Muscle layer of duodenum (tissue), 2 donors: ENCODE measurements around the gene PYCARD.

Experiments used
- H3K27ac ChIP-seq: one replicate; pipeline ENCODE4 v1.7.0; 2013; ENCODE audit warnings: mild to moderate bottlenecking, low read length
- H3K27me3 ChIP-seq: one replicate; pipeline ENCODE4 v1.7.0; 2013; ENCODE audit warnings: low read depth, mild to moderate bottlenecking, control low read depth, low read length
- H3K36me3 ChIP-seq, 2 donors: one replicate each; pipeline ENCODE4 v1.7.0; 2013; ENCODE audit warnings: low read length in 2 of 2, control low read depth in 1 of 2, mild to moderate bottlenecking in 1 of 2; ENCODE audit not compliant: insufficient read depth in 2 of 2, control insufficient read depth in 1 of 2
- H3K4me1 ChIP-seq, 2 donors: one replicate each; pipeline ENCODE4 v1.7.0; 2013; ENCODE audit warnings: low read length in 2 of 2, mild to moderate bottlenecking in 2 of 2, control low read depth in 1 of 2, moderate library complexity in 1 of 2; ENCODE audit not compliant: insufficient read depth in 2 of 2, control insufficient read depth in 1 of 2
- H3K4me3 ChIP-seq, 2 donors: one replicate each; pipeline ENCODE4 v1.7.0; 2013; ENCODE audit warnings: low read length in 2 of 2, low read depth in 1 of 2, mild to moderate bottlenecking in 1 of 2
- H3K9me3 ChIP-seq, 2 donors: one replicate each; pipeline ENCODE4 v1.7.0; 2013; ENCODE audit warnings: low read length in 2 of 2, control low read depth in 1 of 2, mild to moderate bottlenecking in 1 of 2; ENCODE audit not compliant: control insufficient read depth in 1 of 2
- donor health status: healthy.

PYCARD gene

DNA sequence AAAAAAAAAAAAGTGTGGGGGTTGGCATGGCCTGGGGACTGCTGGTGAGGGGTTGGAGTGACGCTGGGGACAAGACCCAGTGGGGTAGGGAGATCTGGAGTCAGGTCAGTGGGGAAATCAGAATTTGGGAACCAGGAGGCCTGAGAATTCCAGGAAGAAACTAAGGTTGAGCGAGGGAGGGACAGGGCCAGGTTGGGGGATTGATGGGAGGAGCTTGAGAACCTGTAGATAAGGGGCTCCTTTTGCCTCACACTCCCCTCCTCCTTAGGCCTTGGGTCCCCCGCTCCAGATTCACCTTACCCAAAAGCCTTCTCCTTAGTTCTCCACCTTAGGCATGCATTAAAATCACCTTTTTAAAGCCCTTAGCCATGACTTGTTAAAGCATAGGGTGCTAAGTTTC lies 22.6 kb upstream of the PYCARD start:
- H3K9me3 ChIP-seq: no peaks in the 10 kb centered on the region
- no peak overlapping the region for H3K4me3 ChIP-seq
- H3K4me1 ChIP-seq: no peaks in the 10 kb centered on the region
- no peak overlapping the region for H3K27ac ChIP-seq
- no peaks in the 10 kb centered on the region for H3K36me3 ChIP-seq
- H3K27me3 ChIP-seq: no peaks in the 10 kb centered on the region

DNA sequence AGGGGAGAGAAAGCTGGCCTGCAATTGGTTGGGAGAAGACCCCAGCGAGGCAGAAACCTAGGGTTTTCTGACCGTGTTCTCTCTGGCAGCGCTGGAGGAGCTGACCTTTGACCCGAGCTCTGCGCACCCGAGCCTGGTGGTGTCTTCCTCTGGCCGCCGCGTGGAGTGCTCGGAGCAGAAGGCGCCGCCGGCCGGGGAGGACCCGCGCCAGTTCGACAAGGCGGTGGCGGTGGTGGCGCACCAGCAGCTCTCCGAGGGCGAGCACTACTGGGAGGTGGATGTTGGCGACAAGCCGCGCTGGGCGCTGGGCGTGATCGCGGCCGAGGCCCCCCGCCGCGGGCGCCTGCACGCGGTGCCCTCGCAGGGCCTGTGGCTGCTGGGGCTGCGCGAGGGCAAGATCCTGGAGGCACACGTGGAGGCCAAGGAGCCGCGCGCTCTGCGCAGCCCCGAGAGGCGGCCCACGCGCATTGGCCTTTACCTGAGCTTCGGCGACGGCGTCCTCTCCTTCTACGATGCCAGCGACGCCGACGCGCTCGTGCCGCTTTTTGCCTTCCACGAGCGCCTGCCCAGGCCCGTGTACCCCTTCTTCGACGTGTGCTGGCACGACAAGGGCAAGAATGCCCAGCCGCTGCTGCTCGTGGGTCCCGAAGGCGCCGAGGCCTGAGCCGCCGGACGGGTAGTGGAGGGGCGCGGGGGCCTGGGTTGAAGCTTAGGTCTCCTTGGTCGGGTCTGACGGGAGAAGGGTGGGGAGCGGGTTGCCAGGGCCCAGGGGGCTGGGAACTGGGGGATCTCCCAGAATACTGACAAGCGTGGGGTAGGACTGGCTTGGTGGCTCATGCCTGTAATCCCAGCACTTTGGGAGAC lies 21.8 kb upstream of the PYCARD start:
- H3K9me3 ChIP-seq: no peaks in the 10 kb centered on the region

DNA sequence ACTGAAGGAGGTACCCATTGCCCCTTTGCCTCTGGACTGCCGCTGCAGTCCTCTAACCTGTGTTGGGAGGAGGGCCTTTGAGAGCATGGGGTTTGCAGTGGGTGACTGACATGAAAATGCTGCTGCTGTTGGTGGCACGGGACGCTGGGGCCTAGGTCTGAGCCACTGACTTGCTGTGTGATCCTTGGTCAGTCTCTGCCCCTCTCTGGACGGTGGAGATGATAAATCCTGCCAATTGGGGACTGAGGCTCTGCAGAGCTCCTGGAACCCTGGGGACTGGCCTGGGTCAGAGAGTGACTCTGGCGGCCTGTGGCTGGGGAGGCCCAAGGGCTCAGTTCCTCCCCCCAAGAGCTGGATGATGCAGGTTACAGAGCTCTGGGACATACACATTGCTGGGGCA lies 20.5 kb upstream of the PYCARD start:
- no peak overlapping the region for H3K27ac ChIP-seq
- H3K4me3 ChIP-seq: no peak overlapping the region
- H3K4me1 ChIP-seq: no peaks in the 10 kb centered on the region
- no peaks in the 10 kb centered on the region for H3K36me3 ChIP-seq
- H3K9me3 ChIP-seq: no peaks in the 10 kb centered on the region
- H3K27me3 ChIP-seq: peaks cover 6% of the 10 kb centered on the region

More for the DNA sequence above, 21.8 kb upstream of the PYCARD start:
- no peaks in the 10 kb centered on the region for H3K36me3 ChIP-seq
- no peak overlapping the region for H3K27ac ChIP-seq
- H3K4me1 ChIP-seq: no peaks in the 10 kb centered on the region
- no peaks in the 10 kb centered on the region for H3K27me3 ChIP-seq
- H3K4me3 ChIP-seq: no peak overlapping the region

DNA sequence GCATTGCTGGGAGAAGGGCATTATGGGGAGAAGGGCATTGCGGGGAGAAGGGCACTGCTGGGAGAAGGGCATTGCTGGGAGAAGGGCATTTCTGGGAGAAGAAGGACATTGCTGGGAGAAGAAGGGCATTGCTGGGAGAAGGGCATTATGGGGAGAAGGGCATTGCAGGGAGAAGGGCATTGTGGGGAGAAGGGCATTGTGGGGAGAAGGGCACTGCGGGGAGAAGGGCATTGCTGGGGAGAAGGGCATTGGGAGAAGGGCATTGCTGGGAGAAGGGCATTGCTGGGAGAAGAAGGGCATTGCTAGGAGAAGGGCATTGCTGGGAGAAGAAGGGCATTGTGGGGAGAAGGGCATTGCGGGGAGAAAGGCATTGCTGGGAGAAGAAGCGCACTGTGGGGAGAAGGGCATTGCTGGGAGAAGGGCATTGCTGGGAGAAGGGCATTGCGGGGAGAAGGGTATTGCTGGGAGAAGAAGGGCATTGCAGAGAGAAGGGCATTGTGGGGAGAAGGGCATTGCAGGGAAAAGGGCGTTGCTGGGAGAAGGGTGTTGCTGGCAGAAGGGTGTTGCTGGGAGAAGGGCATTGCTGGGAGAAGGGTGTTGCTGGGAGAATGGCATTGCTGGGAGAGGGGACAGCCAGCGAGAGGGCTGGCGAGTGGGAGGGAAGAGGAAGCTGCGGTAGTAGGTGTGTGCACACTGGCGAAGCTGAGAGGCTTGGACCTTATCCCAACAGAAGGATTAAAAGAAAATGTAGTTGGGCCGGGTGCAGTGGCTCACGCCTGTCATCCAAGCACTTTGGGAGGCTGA lies 19.0 kb upstream of the PYCARD start:
- Histone ChIP-seq H3K27me3 (peaks cover 14% of the 10 kb centered on the region), H3K4me3 (no peak overlapping the region), H3K27ac (no peak overlapping the region), H3K9me3 (no peaks in the 10 kb centered on the region), H3K36me3 (no peaks in the 10 kb centered on the region), H3K4me1 (peaks cover 3 to 6% of the 10 kb centered on the region in 2 donors)

DNA sequence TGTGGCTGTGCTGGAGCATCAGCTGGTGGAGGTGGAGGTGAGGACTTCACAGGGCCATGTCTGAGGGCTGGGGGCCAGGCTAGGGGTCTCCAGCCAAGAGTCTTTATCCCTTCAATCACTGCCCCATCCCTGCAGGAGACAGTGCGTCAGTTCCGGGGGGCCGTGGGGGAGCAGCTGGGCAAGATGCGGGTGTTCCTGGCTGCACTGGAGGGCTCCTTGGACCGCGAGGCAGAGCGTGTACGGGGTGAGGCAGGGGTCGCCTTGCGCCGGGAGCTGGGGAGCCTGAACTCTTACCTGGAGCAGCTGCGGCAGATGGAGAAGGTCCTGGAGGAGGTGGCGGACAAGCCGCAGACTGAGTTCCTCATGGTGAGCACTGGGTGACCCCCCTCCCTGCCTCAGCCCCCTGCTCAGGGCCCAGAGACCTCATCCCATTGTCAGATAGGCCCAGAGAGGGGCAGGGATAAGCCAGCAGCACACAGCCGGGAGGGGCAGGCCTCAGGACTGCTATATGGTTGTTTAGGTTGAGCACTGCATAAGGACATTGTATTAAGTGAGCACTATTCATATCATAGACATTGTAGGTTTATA lies 16.7 kb upstream of the PYCARD start:
- H3K4me1 ChIP-seq: peaks cover 8 to 28% of the 10 kb centered on the region in 2 donors
- H3K9me3 ChIP-seq: no peaks in the 10 kb centered on the region
- no peak overlapping the region for H3K4me3 ChIP-seq
- no peak overlapping the region for H3K27ac ChIP-seq
- H3K36me3 ChIP-seq: no peaks in the 10 kb centered on the region
- peaks cover 25% of the 10 kb centered on the region for H3K27me3 ChIP-seq

DNA sequence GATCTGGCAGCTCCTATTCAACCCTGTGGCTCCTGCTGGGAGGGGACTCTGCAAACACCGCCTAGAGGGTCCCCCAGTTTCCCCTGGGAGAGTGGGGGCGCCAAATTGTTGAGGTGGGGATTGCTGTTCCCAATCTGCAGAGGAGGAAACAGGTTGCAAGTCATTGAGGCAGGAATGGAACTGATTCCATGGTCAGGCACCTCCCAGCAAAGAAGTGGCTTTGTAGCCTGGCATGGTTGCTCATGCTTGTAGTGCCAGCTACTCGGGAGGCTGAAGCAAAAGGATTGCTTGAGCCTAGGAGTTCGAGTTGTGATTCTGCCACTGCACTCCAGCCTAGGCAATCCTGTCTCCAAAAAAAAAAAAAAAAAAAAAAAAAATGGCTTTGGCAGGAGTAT lies 14.6 kb upstream of the PYCARD start:
- Histone ChIP-seq H3K4me3 (peak overlapping the region in 1 of 2 donors; percentile 75), H3K27me3 (peaks cover 25% of the 10 kb centered on the region), H3K27ac (no peak overlapping the region), H3K4me1 (peaks cover 8 to 28% of the 10 kb centered on the region in 2 donors), H3K36me3 (no peaks in the 10 kb centered on the region), H3K9me3 (no peaks in the 10 kb centered on the region)

DNA sequence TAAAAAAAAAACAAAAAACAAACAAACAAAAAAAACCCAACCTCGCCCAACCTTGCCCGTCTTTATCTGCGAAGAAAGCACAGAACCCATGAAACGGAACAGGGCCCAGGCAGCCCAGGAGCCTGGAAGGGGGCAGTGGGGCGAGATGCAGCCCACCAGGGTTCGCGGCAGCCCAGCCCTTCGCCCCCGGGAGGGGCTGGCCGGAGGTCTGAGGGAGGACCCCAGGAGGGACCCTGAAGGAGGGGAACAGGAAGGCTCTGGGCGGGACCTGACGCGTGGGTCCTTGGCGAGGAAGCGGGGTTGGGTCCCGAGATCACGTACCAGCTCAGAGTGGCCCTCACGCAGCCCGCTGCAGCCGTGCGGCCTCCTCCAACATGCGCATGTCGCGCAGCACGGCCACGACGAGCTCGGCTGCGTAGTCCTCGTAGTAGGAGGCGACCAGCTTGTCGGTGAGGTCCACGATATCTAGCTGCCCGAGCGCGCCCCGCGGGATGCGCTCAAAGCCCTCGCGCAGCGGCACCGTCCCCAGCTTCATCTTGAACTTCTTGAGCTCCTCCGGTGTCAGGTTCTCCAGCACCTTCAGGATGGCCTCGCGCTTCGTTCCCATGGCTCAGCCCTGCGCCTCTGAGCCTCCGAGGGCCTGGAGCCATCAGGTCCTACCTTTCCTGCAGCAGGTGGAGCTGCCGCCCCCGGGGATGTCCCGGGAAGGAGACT lies 14.0 kb upstream of the PYCARD start, which contains the start of gene PYDC1:
Gene PYDC1 (minus strand): TSS at position 714 of the 714 bp plus-strand sequence. CDS start 107 bp downstream, at position 607.
- H3K27ac ChIP-seq: no peak within 1 kb of the TSS
- peak within 1 kb of the TSS; percentile 30 to 75 for H3K4me3 ChIP-seq
- peaks cover 25% of the 10 kb centered on the region for H3K27me3 ChIP-seq
- H3K9me3 ChIP-seq: no peaks in the 10 kb centered on the region
- no peaks in the 10 kb centered on the region for H3K36me3 ChIP-seq
- H3K4me1 ChIP-seq: peaks cover 8 to 28% of the 10 kb centered on the region in 2 donors

DNA sequence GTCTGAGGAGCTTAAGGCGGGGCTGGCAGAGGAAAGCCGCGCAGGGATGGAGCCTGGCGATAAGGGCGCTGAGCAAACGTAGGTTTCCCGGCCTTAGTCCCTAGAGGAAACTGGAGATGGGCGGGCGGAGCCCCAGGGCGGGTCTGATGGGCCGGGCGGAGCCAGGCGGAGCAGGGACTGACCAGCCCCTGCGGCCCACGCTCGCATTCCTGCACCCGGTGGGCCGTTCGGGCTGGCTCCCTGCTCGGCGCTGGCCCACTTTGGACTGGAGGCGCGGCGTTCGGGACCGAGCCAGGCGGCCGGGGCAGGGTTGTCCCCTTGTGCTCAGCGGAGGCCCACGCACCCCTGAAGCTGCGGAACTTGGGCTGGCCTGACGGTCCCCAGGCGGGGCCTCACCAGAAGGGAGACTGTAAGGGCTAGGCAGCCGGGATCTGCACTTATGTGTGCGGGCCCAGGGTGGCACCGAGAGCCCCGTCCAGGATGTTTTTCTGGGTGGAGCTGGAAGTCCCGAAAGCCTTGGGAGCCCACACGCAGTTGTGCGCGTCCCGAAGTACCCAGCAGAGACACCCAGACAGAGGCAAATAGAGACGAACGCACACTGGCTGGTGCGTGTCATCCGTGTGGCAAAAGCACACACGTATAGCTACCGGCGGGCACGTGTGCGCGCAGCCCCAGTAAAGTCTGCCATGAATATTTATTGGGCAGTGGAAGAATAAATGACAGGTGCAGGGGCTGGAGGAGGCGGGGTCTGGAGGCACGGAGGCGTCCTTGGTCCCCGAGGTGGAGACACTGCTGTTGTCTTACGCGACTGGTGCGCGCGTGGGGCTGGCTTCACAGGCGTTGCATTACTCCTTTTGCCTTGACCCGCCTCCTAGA lies 13.0 kb upstream of the PYCARD start:
- Histone ChIP-seq H3K36me3 (no peaks in the 10 kb centered on the region), H3K9me3 (no peaks in the 10 kb centered on the region), H3K27ac (no peak overlapping the region), H3K4me3 (peak overlapping the region; percentile 30 to 75), H3K4me1 (peaks cover 8 to 28% of the 10 kb centered on the region in 2 donors), H3K27me3 (peaks cover 25% of the 10 kb centered on the region)

DNA sequence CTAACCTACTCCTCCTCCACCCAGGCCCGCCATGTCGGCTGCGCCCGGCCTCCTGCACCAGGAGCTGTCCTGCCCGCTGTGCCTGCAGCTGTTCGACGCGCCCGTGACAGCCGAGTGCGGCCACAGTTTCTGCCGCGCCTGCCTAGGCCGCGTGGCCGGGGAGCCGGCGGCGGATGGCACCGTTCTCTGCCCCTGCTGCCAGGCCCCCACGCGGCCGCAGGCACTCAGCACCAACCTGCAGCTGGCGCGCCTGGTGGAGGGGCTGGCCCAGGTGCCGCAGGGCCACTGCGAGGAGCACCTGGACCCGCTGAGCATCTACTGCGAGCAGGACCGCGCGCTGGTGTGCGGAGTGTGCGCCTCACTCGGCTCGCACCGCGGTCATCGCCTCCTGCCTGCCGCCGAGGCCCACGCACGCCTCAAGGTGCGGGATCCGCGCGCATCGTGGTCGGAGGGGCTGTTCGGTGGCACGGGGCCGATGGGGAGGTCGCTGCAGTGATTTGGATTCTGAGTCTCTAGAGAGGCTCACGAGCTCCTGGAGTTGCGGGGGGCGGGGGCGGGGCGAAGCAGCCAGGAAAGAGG lies 12.2 kb upstream of the PYCARD start:
- Histone ChIP-seq H3K36me3 (no peaks in the 10 kb centered on the region), H3K27me3 (peaks cover 25% of the 10 kb centered on the region), H3K27ac (no peak overlapping the region)

More for the DNA sequence above, 12.2 kb upstream of the PYCARD start:
- Histone ChIP-seq H3K4me1 (peaks cover 8 to 28% of the 10 kb centered on the region in 2 donors), H3K9me3 (no peaks in the 10 kb centered on the region), H3K4me3 (peak overlapping the region in 1 of 2 donors; percentile 75)
